Stimulated activated CD4-positive, alpha-beta T cell treated with anti-CD3 and anti-CD28 coated beads, Interleukin-2, amount 100 ng/mL, for 24 hours (primary cell): ENCODE data around the gene ERO1A.

Source experiments
- DNase-seq, 2 donors: peaks; one replicate each; pipeline ENCODE4 v3.0.0-alpha.2; 2020

Gene ERO1A

DNA sequence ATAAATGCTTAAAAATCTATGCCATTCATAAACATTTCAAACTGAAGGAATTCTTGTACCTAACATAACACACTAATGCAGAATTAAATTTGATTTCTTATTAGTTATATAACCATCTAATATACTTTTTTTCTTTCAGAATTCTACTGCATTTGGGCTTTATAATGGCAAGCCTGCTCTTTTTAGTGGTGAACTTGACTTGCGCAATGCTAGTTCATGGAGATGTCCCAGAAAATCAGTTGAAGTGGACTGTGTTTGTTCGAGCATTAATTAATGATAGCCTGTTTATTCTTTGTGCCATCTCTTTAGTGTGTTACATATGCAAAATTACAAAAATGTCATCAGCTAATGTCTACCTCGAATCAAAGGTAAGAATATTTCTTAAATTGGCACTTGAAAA is 95.4 kb downstream of the ERO1A start:
- no peak for DNase-seq

DNA sequence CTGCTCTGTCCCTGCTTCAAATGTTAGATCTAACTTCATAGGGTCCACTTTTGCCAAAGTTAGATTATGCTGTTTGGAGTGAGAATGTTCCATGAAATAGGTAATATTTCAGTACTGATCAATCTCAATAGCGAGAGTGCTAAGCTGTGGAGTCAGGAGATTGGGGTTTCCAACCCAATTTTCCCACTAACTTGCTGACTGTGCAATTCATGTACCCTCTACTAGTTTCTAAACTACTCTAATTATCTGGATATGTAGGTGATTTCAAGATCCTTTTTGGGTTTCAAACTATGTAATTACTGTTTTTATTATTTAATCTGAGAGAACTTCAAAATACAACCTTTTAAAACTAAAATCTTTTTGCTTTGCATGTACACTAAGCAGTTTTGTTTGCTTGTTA is 96.8 kb downstream of the ERO1A start:
- DNase-seq: no peak

DNA sequence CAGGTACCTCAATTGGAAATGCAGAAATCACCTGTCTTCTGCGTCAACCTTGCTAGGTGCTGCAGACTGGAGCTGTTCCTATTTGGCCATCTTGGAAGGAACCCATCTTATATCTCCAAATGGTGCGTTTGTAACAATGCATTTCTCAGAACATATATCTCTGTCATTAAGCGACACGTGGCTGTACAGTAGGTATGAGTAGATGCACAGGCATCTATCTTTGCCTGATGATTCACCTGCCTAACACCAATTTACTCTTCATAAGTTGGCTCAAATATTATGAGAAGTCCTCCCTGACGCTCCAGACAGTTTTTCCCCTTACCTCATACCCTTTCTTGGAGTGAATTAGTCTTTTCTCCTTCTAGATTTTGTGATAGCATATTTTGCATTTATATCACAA is 98.5 kb downstream of the ERO1A start:
- DNase-seq: no peak

DNA sequence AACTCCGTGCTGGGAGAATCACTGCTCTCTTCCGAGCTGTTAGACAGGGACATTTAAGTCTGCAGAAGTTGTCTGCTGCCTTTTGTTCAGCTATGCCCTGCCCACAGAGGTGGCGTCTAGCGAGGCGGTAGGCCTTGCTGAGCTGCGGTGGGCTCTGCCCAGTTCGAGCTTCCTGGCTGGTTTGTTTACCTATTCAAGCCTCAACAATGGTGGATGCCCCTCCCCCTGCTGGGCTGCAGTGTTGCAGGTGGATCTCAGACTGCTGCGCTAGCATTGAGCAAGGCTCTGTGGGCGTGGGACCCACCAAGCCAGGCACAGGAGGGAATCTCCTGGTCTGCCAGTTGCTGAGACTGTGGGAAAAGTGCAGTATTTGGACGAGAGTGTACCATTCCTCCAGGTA is 99.0 kb downstream of the ERO1A start:
- no peak for DNase-seq

DNA sequence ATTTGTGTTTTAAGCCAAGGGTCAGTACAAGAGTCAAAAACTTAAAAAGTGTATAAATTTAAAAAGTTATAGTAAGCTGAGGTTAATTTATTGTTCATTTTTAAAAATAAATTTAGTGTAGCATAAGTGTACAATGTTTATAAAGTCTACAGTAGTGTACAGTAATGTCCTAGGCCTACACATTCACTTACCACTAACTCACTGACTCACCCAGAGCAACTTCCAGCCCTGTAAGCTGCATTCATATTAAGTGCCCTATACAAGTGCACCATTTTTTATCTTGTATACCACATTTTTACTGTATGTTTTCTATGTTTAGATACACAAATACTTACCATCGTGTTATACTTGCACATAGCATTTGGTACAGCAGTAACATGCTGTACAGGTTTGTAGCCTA is 105.0 kb downstream of the ERO1A start:
- DNase-seq: no peak
